ENCODE results near the gene ABLIM2. TPM values are rescaled to one million over a fixed set of nuclear protein-coding genes. Genes with fewer than 3 reads are reported as not detected.

The ABLIM2 gene
- total and polyA plus RNA-seq, 4 experiments from 2014 or later: 0.44 to 7.9 (median 3.8) TPM

DNA sequence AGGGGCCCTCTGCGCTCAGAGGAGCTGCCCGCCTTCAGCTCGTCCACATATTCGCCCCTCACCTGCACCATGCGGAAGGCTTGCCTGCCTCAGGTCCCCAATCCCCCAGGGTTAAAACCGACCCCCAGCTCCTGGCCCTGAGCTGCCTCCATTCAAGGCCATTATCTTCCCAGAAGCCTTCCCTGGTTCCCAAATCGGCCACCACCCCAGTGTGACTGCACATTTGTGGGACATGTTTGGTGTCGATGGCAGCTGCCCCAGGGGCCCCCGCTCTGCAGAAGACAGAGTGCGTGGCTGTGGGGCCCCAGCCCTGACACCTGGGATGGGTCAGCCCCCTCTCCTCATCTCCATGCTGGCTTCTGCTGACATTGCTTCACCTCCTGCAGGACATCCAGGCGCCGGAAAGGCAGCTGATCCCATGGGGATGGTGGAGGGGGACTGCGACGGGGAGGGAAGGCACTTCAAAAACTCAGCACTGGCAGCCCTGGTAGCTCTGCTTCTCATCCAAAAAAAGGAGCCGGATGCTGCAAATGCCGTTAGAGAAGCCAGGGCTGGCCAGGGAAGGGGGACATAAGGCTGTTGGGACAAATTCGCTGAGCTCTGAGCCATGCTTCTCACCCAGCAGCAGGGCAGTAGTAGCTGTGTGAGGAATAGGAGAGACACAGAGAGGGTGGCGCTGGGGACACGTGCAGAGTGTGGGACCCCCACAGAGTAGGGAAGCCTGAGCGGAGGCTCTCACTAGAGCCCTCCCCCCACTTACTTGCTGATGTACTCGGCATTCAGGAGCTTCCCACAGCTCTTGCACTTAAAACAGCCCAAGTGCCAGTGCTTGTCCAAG is 78.5 kb downstream of the ABLIM2 start:
- CTCF ChIA-PET (ENCODE audit: partially characterized antibody): no interaction called here
- H3K9me3 Mint-ChIP-seq: no peaks in the 10 kb centered on the region
- Histone ChIP-seq H3K4me3 (ENCODE audit: low read length in 2 of 2) (no peak overlapping the region), H3K27me3 (ENCODE audit: insufficient read depth, low read length) (no peaks in the 10 kb centered on the region), H3K4me1 (ENCODE audit: insufficient read depth, low read length) (no peaks in the 10 kb centered on the region), H3K9me3 (ENCODE audit: control insufficient read depth in 1 of 2, low read length in 2 of 2) (no peaks in the 10 kb centered on the region), H3K27ac (ENCODE audit: low read depth, low read length) (no peak overlapping the region), H3K36me3 (ENCODE audit: insufficient read depth, low read length) (no peaks in the 10 kb centered on the region)
- H3K27ac Mint-ChIP-seq: no peak overlapping the region
- H3K4me1 Mint-ChIP-seq: peaks cover 0 to 5% (median 4%) of the 10 kb centered on the region in 4 donors
- no peak overlapping the region for H3K4me3 Mint-ChIP-seq
- no peak for DNase-seq
- no peaks in the 10 kb centered on the region for H3K36me3 Mint-ChIP-seq
- intact Hi-C loops (cut with micrococcal nuclease): no loop called here
- H3K27me3 Mint-ChIP-seq: no peaks in the 10 kb centered on the region
- POLR2A ChIA-PET (ENCODE audit: partially characterized antibody): no interaction called here

- CTCF ChIA-PET (ENCODE audit: partially characterized antibody): no interaction called here
- H3K9me3 ChIP-seq (ENCODE audit: control insufficient read depth in 1 of 2, low read length in 2 of 2): no peaks in the 10 kb centered on the region
- no peaks in the 10 kb centered on the region for H3K27me3 Mint-ChIP-seq
- intact Hi-C loops (cut with micrococcal nuclease): no loop called here
- POLR2A ChIA-PET (ENCODE audit: partially characterized antibody): no interaction called here
- H3K27me3 ChIP-seq (ENCODE audit: insufficient read depth, low read length): no peaks in the 10 kb centered on the region
- DNase-seq: no peak
- peaks cover 0 to 5% (median 4%) of the 10 kb centered on the region in 4 donors for H3K4me1 Mint-ChIP-seq
- no peaks in the 10 kb centered on the region for H3K4me1 ChIP-seq (ENCODE audit: insufficient read depth, low read length)
- H3K4me3 Mint-ChIP-seq: no peak overlapping the region
- no peak overlapping the region for H3K4me3 ChIP-seq (ENCODE audit: low read length in 2 of 2)
- no peak overlapping the region for H3K27ac Mint-ChIP-seq
- H3K9me3 Mint-ChIP-seq: no peaks in the 10 kb centered on the region
- H3K36me3 Mint-ChIP-seq: no peaks in the 10 kb centered on the region
- no peaks in the 10 kb centered on the region for H3K36me3 ChIP-seq (ENCODE audit: insufficient read depth, low read length)
- no peak overlapping the region for H3K27ac ChIP-seq (ENCODE audit: low read depth, low read length)
Measured at GRCh38 chr4:8079031-8079885, 79.4 kb downstream of the ABLIM2 start.

- Mint-ChIP-seq H3K27ac (no peak overlapping the region), H3K4me1 (peaks cover 0 to 5% (median 4%) of the 10 kb centered on the region in 4 donors), H3K36me3 (no peaks in the 10 kb centered on the region), H3K9me3 (no peaks in the 10 kb centered on the region), H3K27me3 (no peaks in the 10 kb centered on the region), H3K4me3 (no peak overlapping the region)
- no peaks in the 10 kb centered on the region for H3K36me3 ChIP-seq (ENCODE audit: insufficient read depth, low read length)
- ChIA-PET CTCF (ENCODE audit: partially characterized antibody) (no interaction called here), POLR2A (ENCODE audit: partially characterized antibody) (no interaction called here)
- H3K4me1 ChIP-seq (ENCODE audit: insufficient read depth, low read length): no peaks in the 10 kb centered on the region
- intact Hi-C loops (cut with micrococcal nuclease): no loop called here
- H3K27me3 ChIP-seq (ENCODE audit: insufficient read depth, low read length): no peaks in the 10 kb centered on the region
- H3K9me3 ChIP-seq (ENCODE audit: control insufficient read depth in 1 of 2, low read length in 2 of 2): no peaks in the 10 kb centered on the region
- H3K27ac ChIP-seq (ENCODE audit: low read depth, low read length): no peak overlapping the region
- H3K4me3 ChIP-seq (ENCODE audit: low read length in 2 of 2): no peak overlapping the region
- no peak for DNase-seq
Measured at GRCh38 chr4:8078610-8079015, 80.0 kb downstream of the ABLIM2 start.

DNA sequence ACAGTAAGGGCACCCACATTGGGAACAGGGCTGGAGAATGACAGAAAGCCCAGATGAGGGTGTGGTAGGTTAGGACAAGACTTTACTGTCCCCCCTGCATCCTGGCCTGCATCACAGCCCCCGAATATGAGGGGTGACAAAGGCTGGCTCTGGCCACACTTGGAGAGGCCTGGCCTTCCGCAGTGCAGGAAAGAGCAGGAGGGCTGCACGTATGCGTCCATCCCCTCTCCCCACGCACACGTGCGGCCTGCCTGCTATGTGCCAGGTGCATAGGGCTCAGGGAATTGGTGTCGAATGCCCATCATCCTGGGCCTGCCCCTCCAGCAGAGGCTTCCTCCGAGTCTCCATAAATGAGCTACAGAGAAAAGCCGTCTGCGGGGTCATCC is 80.5 kb downstream of the ABLIM2 start:
- Histone ChIP-seq H3K9me3 (ENCODE audit: control insufficient read depth in 1 of 2, low read length in 2 of 2) (no peaks in the 10 kb centered on the region), H3K4me1 (ENCODE audit: insufficient read depth, low read length) (no peaks in the 10 kb centered on the region), H3K27me3 (ENCODE audit: insufficient read depth, low read length) (no peaks in the 10 kb centered on the region), H3K27ac (ENCODE audit: low read depth, low read length) (no peak overlapping the region), H3K4me3 (ENCODE audit: low read length in 2 of 2) (no peak overlapping the region), H3K36me3 (ENCODE audit: insufficient read depth, low read length) (no peaks in the 10 kb centered on the region)
- no peak overlapping the region for H3K4me3 Mint-ChIP-seq
- ChIA-PET CTCF (ENCODE audit: partially characterized antibody) (no interaction called here), POLR2A (ENCODE audit: partially characterized antibody) (no interaction called here)
- no peak for DNase-seq
- H3K36me3 Mint-ChIP-seq: no peaks in the 10 kb centered on the region
- intact Hi-C loops (cut with micrococcal nuclease): no loop called here
- H3K27me3 Mint-ChIP-seq: peaks cover 0 to 2% of the 10 kb centered on the region in 2 donors
- no peak overlapping the region for H3K27ac Mint-ChIP-seq
- no peaks in the 10 kb centered on the region for H3K9me3 Mint-ChIP-seq
- peaks cover 0 to 5% (median 4%) of the 10 kb centered on the region in 4 donors for H3K4me1 Mint-ChIP-seq

DNA sequence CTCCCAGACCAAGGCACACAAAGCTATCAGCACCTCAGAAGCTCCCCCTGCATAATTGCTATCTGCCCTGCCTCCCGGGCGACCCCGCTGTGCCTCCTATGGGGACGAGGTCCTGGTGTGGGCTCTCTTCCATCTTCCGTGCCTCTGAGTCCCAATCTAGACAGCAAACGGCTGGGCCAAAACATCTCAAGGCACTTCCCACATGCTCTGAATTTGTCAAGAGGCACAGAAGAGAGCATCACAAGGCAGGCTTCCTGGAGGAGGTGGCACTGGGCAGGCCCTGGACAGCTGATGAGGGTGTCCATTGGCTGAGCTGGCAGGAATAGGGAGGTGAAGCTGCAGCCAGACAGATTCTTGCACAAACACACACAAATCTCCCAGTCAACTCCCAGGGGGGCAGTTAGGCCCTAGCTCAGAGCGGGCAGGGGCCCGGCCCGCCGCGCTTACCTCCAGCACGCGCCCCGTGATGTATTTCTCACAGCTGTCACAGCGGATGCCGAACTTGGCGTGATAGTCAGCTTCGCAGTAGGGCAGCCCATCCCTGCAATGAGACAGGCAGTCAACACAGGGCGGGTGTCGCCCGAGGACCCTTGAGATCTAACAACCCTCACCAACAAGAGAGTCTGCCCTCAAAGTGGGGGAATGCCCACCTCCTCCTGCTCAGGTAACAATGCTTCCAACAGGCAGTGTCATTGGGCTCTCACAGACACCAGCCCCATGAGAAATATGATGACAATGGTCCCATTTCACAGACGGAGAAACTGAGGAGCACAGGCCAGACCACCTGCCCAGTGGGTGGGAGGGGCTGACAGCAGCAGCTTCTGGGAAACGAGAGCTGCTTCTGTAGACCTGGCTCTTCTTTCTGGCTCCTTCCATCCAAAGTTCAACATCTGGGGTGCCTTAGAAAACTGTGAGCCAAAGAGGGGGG is 81.2 kb downstream of the ABLIM2 start:
- intact Hi-C loops (cut with micrococcal nuclease): no loop called here
- Histone ChIP-seq H3K4me1 (ENCODE audit: insufficient read depth, low read length) (no peaks in the 10 kb centered on the region), H3K27me3 (ENCODE audit: insufficient read depth, low read length) (no peaks in the 10 kb centered on the region), H3K4me3 (ENCODE audit: low read length in 2 of 2) (no peak overlapping the region), H3K36me3 (ENCODE audit: insufficient read depth, low read length) (no peaks in the 10 kb centered on the region), H3K9me3 (ENCODE audit: control insufficient read depth in 1 of 2, low read length in 2 of 2) (no peaks in the 10 kb centered on the region), H3K27ac (ENCODE audit: low read depth, low read length) (no peak overlapping the region)
- DNase-seq: no peak
- H3K4me1 Mint-ChIP-seq: peaks cover 0 to 5% (median 4%) of the 10 kb centered on the region in 4 donors
- ChIA-PET CTCF (ENCODE audit: partially characterized antibody) (no interaction called here), POLR2A (ENCODE audit: partially characterized antibody) (no interaction called here)
- no peaks in the 10 kb centered on the region for H3K9me3 Mint-ChIP-seq
- H3K27me3 Mint-ChIP-seq: peaks cover 0 to 2% of the 10 kb centered on the region in 2 donors
- no peak overlapping the region for H3K4me3 Mint-ChIP-seq
- no peak overlapping the region for H3K27ac Mint-ChIP-seq
- H3K36me3 Mint-ChIP-seq: no peaks in the 10 kb centered on the region

DNA sequence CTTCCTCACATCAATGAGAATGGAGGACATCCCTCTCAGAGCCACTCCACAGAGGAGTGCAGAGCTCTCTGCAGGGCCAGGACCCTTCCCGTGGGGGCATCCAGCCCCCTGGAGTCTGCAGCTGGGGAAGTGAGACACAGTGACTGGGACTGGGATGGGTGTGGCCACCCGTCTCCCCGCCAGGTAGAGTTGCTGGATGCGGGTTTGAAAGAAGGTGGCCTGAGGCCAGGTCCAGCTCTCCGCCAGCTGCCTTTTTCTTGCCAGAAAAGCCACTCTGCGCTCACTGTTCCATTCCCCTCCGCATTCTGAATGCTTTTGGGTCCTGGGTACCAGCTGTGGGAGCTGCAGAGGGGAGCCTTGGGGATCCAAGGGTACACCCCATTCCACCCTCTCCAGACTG is 82.6 kb downstream of the ABLIM2 start:
- no peaks in the 10 kb centered on the region for H3K36me3 ChIP-seq (ENCODE audit: insufficient read depth, low read length)
- H3K36me3 Mint-ChIP-seq: no peaks in the 10 kb centered on the region
- no peak for DNase-seq
- peaks cover 0 to 3% (median 2%) of the 10 kb centered on the region in 4 donors for H3K4me1 Mint-ChIP-seq
- ChIA-PET CTCF (ENCODE audit: partially characterized antibody) (no interaction called here), POLR2A (ENCODE audit: partially characterized antibody) (no interaction called here)
- no peak overlapping the region for H3K4me3 ChIP-seq (ENCODE audit: low read length in 2 of 2)
- H3K4me1 ChIP-seq (ENCODE audit: insufficient read depth, low read length): no peaks in the 10 kb centered on the region
- no peak overlapping the region for H3K27ac Mint-ChIP-seq
- H3K9me3 ChIP-seq (ENCODE audit: control insufficient read depth in 1 of 2, low read length in 2 of 2): no peaks in the 10 kb centered on the region
- H3K27me3 Mint-ChIP-seq: peaks cover 0 to 2% of the 10 kb centered on the region in 2 donors
- intact Hi-C loops (cut with micrococcal nuclease): no loop called here
- no peak overlapping the region for H3K4me3 Mint-ChIP-seq
- no peak overlapping the region for H3K27ac ChIP-seq (ENCODE audit: low read depth, low read length)
- no peaks in the 10 kb centered on the region for H3K9me3 Mint-ChIP-seq
- no peaks in the 10 kb centered on the region for H3K27me3 ChIP-seq (ENCODE audit: insufficient read depth, low read length)

Data from CD4-positive, alpha-beta memory T cell (primary cell).